Measurements from ENCODE around the gene POC1B. TPM values are rescaled to one million over a fixed set of nuclear protein-coding genes. Genes with fewer than 3 reads are reported as not detected.

POC1B gene
- total RNA-seq, 2 donors from 2014 or later = 10.9 to 32.6 TPM

DNA sequence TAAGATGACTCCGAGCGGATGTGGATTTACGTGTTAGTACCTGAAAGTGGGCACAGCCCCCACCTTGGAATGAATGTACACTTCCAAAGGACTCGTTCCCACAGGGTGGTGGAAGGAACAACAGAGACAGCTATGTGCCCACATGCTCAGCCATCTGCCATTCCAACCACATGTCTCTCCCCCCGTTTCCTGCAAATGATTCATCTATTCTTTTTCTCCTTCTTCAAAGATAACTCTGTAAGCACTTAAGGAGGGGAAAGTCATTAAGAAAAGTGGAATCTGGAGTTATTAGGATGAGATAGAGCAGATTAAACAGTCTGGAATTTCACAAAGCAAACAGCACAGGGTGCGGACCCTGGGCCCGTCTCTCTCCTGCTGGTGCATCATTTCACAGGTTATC is 155.0 kb downstream of the POC1B start:
- H3K9me3 ChIP-seq = no peaks in the 10 kb centered on the region
- intact Hi-C loops (cut with DNase I) = no loop called here
- TF ChIP-seq, protein P1, sequence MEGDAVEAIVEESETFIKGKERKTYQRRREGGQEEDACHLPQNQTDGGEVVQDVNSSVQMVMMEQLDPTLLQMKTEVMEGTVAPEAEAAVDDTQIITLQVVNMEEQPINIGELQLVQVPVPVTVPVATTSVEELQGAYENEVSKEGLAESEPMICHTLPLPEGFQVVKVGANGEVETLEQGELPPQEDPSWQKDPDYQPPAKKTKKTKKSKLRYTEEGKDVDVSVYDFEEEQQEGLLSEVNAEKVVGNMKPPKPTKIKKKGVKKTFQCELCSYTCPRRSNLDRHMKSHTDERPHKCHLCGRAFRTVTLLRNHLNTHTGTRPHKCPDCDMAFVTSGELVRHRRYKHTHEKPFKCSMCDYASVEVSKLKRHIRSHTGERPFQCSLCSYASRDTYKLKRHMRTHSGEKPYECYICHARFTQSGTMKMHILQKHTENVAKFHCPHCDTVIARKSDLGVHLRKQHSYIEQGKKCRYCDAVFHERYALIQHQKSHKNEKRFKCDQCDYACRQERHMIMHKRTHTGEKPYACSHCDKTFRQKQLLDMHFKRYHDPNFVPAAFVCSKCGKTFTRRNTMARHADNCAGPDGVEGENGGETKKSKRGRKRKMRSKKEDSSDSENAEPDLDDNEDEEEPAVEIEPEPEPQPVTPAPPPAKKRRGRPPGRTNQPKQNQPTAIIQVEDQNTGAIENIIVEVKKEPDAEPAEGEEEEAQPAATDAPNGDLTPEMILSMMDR (IDR thresholded peaks at IDR 0.05) = no peak
- no peak for TF ChIP-seq POLR2A (IDR thresholded peaks at IDR 0.05)
- no peak for ATAC-seq
- WGBS, 2 donors = 82 to 87% methylated on average over 7 of the region's 7 CpGs
- no peak overlapping the region for H3K4me3 ChIP-seq
- H3K4me1 ChIP-seq = peaks cover 37% of the 10 kb centered on the region
- no peaks in the 10 kb centered on the region for H3K36me3 ChIP-seq (replicated peaks in 1 of 2; ENCODE audit: insufficient read depth in 1 of 2, low read depth in 2 of 2)
- DNase-seq = no peak
- H3K27ac ChIP-seq = no peak overlapping the region
- H3K27me3 ChIP-seq = no peaks in the 10 kb centered on the region

DNA sequence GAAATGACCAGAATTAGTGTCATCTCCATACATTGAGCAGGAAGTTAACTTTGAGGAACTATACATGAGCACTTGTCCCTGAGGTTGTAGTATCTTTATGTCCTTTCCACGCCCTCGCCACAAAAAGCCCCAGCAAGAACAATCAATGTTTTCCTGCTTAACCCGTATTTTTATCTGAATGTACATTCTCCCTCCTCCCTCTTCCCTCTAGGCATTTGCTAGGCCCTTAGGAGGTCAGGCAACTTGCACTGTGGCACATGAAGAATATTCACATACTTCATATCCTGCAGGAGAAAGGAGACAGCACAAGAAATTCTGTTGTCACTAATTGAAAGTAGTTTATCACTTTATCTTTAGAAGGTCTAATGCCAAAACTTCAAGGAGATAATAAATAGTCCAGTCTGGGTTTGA is 155.4 kb downstream of the POC1B start:
- intact Hi-C loops (cut with DNase I) = no loop called here
- no peaks in the 10 kb centered on the region for H3K9me3 ChIP-seq
- no peak for DNase-seq
- TF ChIP-seq POLR2A (IDR thresholded peaks at IDR 0.05) = no peak
- TF ChIP-seq, protein P1 (IDR thresholded peaks at IDR 0.05) = no peak
- H3K27ac ChIP-seq = no peak overlapping the region
- H3K4me3 ChIP-seq = no peak overlapping the region
- peaks cover 37% of the 10 kb centered on the region for H3K4me1 ChIP-seq
- no peak for ATAC-seq
- no peaks in the 10 kb centered on the region for H3K36me3 ChIP-seq (replicated peaks in 1 of 2; ENCODE audit: insufficient read depth in 1 of 2, low read depth in 2 of 2)
- no peaks in the 10 kb centered on the region for H3K27me3 ChIP-seq
- WGBS, 2 donors = 60 to 64% methylated on average over 3 of the region's 3 CpGs

Small RNA genes within 50 kb of the gene (small RNA-seq; reads per million reads assigned to genes)
- gene AC025034.2 (not detected), gene POC1B-GALNT4 (not detected)

Other genes starting within 250 kb of the POC1B start
- 10 to 100 TPM; 21.3 to 49.8 TPM for gene DUSP6, start 173.5 kb downstream of the POC1B start, total RNA-seq
- 10 to 100 TPM in 1 of 2 donors, 1 to 10 TPM in 1; 8.2 to 16.6 TPM for gene GALNT4, start 1.3 kb downstream of the POC1B start, total RNA-seq
- 10 to 100 TPM; 17.1 to 37.9 TPM for gene ATP2B1, start 182.8 kb upstream of the POC1B start, total RNA-seq

Data from body of pancreas (tissue), 4 donors.